ENCODE data around the gene RTTN. TPM values are rescaled to one million over a fixed set of nuclear protein-coding genes. Genes with fewer than 3 reads are reported as not detected.
"Not testable (repeated sequence)": the region's sequence is repeated elsewhere in the genome, so short reads cannot be mapped to it uniquely, and the experiment has no call there.

Gene RTTN, protein sequence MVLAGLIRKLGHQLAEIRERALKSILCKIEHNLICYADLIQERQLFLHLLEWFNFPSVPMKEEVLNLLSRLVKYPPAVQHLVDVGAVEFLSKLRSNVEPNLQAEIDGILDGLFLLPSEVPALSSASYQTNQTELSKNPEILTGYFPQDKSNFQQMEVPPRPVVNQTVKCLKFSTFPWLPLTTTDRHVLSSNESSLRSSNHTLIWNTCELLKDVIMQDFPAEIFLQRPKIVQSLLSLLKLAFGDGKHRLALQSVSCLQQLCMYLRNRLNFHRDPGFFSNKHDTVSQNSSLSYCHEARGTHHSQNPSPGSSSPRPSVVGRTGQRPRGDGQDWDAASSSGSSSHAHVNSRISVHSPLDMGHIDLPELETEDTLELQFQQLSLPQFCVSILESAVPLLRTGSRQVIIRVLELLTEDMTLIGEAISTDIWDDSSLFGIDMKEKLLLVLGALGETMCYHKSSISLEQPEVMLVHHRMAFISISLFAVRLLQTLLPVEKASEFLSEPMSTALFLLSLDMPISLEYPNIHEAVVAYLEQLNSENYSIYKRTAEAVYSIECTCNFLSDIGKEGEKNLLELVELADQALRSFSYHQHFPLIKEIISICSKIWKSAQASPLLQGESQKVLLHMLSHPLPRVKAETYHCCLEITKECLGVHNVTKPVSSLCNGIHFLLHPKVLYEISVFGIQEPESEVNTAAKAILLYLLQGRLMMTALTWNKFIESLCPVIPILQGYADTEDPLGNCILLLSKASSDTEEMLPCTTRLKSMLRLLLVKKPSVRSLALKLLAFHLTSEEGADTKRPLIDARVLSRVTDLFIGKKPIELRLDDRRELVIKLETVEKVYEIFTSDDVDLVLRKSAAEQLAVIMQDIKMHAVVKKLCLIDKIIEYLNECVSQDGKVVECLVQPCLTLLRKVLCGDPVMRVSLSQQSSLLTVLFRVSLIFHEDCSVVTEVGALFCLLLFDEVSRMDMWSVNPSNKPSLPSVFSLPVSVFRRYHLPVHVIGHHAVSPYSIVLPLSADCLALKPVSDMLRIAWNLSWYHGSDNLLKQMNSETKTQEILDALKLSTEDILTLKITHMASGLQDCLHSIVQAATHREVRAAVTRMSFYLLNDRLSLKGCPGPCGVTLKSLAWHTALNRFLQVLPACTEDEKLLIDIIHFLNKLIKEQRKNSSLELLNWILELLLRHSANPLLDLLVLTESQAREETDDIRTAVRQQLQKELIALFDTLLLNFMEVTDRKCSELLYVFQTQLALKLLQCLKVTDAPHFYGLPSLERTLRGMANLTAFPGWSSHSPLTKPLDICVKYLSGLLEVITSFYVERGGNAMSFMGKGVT (N-terminal part only)
- 44.4 and 52.4 TPM in 2 replicates for total RNA-seq (ENCODE audit: low replicate concordance)

DNA sequence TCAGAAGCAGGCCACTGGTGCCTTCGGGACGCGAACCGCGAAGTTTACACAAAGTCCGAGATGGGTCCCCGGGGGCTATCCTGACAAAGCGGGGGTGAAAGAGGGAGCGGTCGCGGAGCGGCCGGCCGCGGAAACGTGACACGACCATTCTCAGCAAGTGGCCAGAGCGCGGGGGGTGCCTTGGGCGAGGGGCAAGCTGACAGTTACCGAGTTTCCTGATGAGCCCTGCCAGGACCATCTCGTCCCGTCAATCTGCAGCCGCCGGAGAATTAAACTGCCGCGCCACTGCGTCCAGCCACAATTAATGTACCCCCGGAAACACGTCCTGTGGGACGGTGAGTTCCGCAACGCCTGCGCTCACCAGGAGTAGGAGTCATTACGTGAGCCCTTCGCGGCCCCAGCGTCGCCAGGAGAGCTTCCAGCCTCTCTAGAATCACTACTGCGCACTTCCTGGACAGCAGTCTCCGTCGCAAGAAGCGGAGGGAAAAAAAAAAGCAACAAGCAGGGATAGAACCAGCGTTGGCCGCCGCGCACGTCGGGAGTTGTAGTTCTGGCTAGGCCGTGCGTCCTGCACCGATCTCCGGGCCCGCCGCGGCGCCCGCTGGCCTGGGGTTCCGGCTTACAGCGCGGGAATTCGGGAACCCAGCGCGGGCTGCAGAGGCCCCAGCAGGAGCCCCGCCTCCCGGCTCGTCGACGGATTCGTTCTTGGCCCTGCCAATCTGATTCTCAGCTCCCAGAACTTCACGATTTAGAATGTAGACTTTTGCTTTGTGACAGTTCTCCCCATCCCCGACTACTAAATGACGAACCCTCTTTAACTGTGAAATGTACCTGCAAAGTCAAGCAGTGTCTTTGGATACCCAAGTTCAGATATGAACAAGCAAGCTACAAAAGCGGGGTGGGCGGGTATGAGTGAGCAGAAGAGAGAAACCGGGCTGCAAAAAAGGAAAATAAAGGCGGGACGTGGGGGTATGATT is at the start of gene RTTN:
Gene RTTN (minus strand): TSS at position 267 of the 977 bp plus-strand sequence. CDS start 29 bp downstream, at position 238.
- Histone ChIP-seq H3K4me2 (peak within 1 kb of the TSS; percentile 87), H3K9ac (peak within 1 kb of the TSS; percentile 86), H3K27me3 (peaks cover 13% of the 10 kb centered on the region), H3K9me3 (ENCODE audit: low read depth) (no peaks in the 10 kb centered on the region), H2AFZ (replicated peaks) (peak within 1 kb of the TSS; percentile 85), H4K20me1 (ENCODE audit: low read depth) (no peaks in the 10 kb centered on the region), H3K4me1 (peaks cover 15% of the 10 kb centered on the region), H3F3A (ENCODE audit: low read depth) (peaks cover 17% of the 10 kb centered on the region), H3K4me3 (peak within 1 kb of the TSS; percentile 86), H3K27ac (peak within 1 kb of the TSS; percentile 99), H3K36me3 (peaks cover 4% of the 10 kb centered on the region), H3K79me2 (ENCODE audit: low read depth) (peaks cover 21% of the 10 kb centered on the region)
- Mint-ChIP-seq H3K27ac (peak within 1 kb of the TSS; percentile 100), H3K27me3 (ENCODE audit: insufficient read depth, low read depth) (peaks cover 7% of the 10 kb centered on the region), H3K9me3 (no peaks in the 10 kb centered on the region), H3K4me3 (peak within 1 kb of the TSS; percentile 97), H3K4me1 (peaks cover 10% of the 10 kb centered on the region), H3K36me3 (no peaks in the 10 kb centered on the region)
- TF ChIP-seq EZH2 (IDR thresholded peaks at IDR 0.05) (no peak), EZH2phosphoT487 (IDR thresholded peaks at IDR 0.05) (no peak)
- TF ChIP-seq, protein P1, sequence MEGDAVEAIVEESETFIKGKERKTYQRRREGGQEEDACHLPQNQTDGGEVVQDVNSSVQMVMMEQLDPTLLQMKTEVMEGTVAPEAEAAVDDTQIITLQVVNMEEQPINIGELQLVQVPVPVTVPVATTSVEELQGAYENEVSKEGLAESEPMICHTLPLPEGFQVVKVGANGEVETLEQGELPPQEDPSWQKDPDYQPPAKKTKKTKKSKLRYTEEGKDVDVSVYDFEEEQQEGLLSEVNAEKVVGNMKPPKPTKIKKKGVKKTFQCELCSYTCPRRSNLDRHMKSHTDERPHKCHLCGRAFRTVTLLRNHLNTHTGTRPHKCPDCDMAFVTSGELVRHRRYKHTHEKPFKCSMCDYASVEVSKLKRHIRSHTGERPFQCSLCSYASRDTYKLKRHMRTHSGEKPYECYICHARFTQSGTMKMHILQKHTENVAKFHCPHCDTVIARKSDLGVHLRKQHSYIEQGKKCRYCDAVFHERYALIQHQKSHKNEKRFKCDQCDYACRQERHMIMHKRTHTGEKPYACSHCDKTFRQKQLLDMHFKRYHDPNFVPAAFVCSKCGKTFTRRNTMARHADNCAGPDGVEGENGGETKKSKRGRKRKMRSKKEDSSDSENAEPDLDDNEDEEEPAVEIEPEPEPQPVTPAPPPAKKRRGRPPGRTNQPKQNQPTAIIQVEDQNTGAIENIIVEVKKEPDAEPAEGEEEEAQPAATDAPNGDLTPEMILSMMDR (IDR thresholded peaks at IDR 0.05) = no peak
- peak; percentile 97 for DNase-seq (ENCODE audit: low spot score)

DNA sequence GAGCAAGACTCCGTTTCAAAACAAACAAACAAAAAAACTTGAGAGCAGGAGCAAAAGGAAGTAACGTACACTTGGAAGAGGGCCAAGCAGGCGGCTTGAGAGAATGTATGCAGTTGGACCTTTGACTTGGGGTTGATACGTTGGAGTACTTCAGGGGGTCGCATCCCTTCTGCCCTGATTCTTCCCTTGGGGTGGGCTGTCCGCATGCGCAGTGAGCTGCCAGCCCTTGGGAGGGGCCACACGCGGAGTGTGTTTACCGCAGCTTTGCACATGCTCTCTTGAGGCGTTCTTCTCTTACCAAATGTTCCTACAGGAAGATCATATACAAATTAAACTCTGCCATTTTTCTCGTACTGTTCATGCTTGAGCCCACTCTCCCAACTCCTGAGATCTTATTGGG is 45.3 kb upstream of the RTTN start:
- no peaks in the 10 kb centered on the region for H3K36me3 ChIP-seq
- no peaks in the 10 kb centered on the region for H3F3A ChIP-seq (ENCODE audit: low read depth)
- H3K9me3 ChIP-seq (ENCODE audit: low read depth) = no peaks in the 10 kb centered on the region
- no peak for DNase-seq (ENCODE audit: low spot score)
- no peak overlapping the region for H3K9ac ChIP-seq
- peaks cover 5% of the 10 kb centered on the region for H3K4me1 Mint-ChIP-seq
- H3K27ac ChIP-seq = no peak overlapping the region
- TF ChIP-seq EZH2phosphoT487 (IDR thresholded peaks at IDR 0.05) (no peak), EZH2 (IDR thresholded peaks at IDR 0.05) (no peak)
- TF ChIP-seq, protein P1 (IDR thresholded peaks at IDR 0.05) = no peak
- peaks cover 2% of the 10 kb centered on the region for H3K9me3 Mint-ChIP-seq
- no peak overlapping the region for H3K27ac Mint-ChIP-seq
- no peaks in the 10 kb centered on the region for H4K20me1 ChIP-seq (ENCODE audit: low read depth)
- H3K27me3 ChIP-seq = no peaks in the 10 kb centered on the region
- H3K4me3 ChIP-seq = no peak overlapping the region
- H3K36me3 Mint-ChIP-seq = no peaks in the 10 kb centered on the region
- peaks cover 4% of the 10 kb centered on the region for H3K27me3 Mint-ChIP-seq (ENCODE audit: insufficient read depth, low read depth)
- H2AFZ ChIP-seq (replicated peaks) = no peak overlapping the region
- no peaks in the 10 kb centered on the region for H3K79me2 ChIP-seq (ENCODE audit: low read depth)
- no peak overlapping the region for H3K4me3 Mint-ChIP-seq
- no peak overlapping the region for H3K4me2 ChIP-seq
- H3K4me1 ChIP-seq = no peaks in the 10 kb centered on the region

DNA sequence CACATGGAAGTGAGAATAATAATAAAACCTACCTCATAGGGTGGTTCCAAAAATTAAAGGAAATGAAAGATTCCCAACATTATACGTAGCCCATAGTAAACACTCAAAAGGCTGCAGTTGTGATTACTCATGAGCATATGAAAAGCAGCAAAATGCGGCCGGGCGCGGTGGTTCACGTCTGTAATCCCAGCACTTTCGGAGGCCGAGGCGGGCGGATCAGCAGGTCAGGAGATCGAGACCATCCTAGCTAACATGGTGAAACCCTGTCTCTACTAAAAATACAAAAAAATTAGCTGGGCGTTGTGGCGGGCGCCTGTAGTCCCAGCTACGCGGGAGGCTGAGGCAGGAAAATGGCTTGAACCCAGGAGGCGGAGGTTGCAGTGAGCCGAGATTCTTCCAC is 44.4 kb upstream of the RTTN start:
- H3K9ac ChIP-seq; H3K27me3 Mint-ChIP-seq (ENCODE audit: insufficient read depth, low read depth); H3K27me3 ChIP-seq; H3K4me1 ChIP-seq; DNase-seq (ENCODE audit: low spot score); H3F3A ChIP-seq (ENCODE audit: low read depth); H3K9me3 Mint-ChIP-seq; H3K4me1 Mint-ChIP-seq; H3K9me3 ChIP-seq (ENCODE audit: low read depth); H3K4me2 ChIP-seq; H3K27ac Mint-ChIP-seq; H2AFZ ChIP-seq (replicated peaks); H3K4me3 Mint-ChIP-seq; H3K36me3 ChIP-seq; H3K27ac ChIP-seq; H3K4me3 ChIP-seq; H4K20me1 ChIP-seq (ENCODE audit: low read depth); H3K36me3 Mint-ChIP-seq; H3K79me2 ChIP-seq (ENCODE audit: low read depth): not testable (repeated sequence)

Data from neural progenitor cell (in vitro differentiated cells).